Gastroesophageal sphincter (tissue), 4 donors: Measurements from ENCODE around the gene LIPA. TPM values are rescaled to one million over a fixed set of nuclear protein-coding genes. Genes with fewer than 3 reads are reported as not detected.

Experiments
- ATAC-seq: fragments of 150-250 bp; one replicate; pipeline ENCODE4 v1.9.1; 2016; ENCODE audit warnings: mild to moderate bottlenecking, moderate library complexity
- H3K27ac ChIP-seq, 4 donors: fragments of 200-600 bp; sonication (generic) in 3 of 4; 1 replicate in 3 of 4; 2 replicates in 1 of 4; pipeline ENCODE4 v1.5.1; 2016 to 2019
- H3K27me3 ChIP-seq: fragments of 200-600 bp; sonication (generic); one replicate; pipeline ENCODE4 v1.5.1; 2019
- H3K36me3 ChIP-seq, 2 donors: fragments of 200-600 bp; sonication (generic); one replicate each; pipeline ENCODE4 v1.5.1; 2019; ENCODE audit warnings: control low read depth in 1 of 2
- H3K4me1 ChIP-seq, 3 donors: fragments of 200-600 bp; sonication (generic); 1 replicate in 2 of 3; 2 replicates in 1 of 3; pipeline ENCODE4 v1.5.1; 2016 to 2019; ENCODE audit warnings: control low read depth in 2 of 3
- H3K4me3 ChIP-seq, 2 donors: fragments of 200-600 bp; sonication (generic); one replicate each; pipeline ENCODE4 v1.5.1; 2019; ENCODE audit warnings: mild to moderate bottlenecking in 1 of 2, moderate library complexity in 1 of 2
- H3K9me3 ChIP-seq, 3 donors: fragments of 200-600 bp; sonication (generic); one replicate each; pipeline ENCODE4 v1.5.1; 2017 to 2019; ENCODE audit warnings: control low read depth in 2 of 3
- EP300 ChIP-seq: sonication (generic); formaldehyde crosslinking; IDR thresholded peaks from one replicate; pipeline ENCODE4 v1.6.1; 2017; ENCODE audit warnings: antibody characterized with exemption, mild to moderate bottlenecking
- POLR2A ChIP-seq, 2 donors: fragments of 450-650 bp; IDR thresholded peaks; one replicate each; pipeline ENCODE4 v1.6.1; 2017; ENCODE audit warnings: antibody characterized with exemption in 2 of 2, mild to moderate bottlenecking in 2 of 2, moderate library complexity in 1 of 2
- POLR2AphosphoS5 ChIP-seq: sonication (generic); formaldehyde crosslinking; IDR thresholded peaks from one replicate; pipeline ENCODE4 v1.6.1; 2017; ENCODE audit warnings: antibody characterized with exemption
- WGBS, 2 donors: methylation state at CpG; one replicate each; pipeline ENCODE4 v1.1.5; 2018; ENCODE audit warnings: low coverage in 1 of 2; 5-methylcytosine and 5-hydroxymethylcytosine counted together
- total RNA-seq, 4 donors: library from RNA; depleted of rRNA; stranded (reverse); fragments of >200 nt; gene quantifications; one replicate each; pipeline ENCODE4 v1.1.0, GENCODE V29; 2016
- TF ChIP-seq, protein P1 (sequence below), 4 experiments: fragments of 200-600 bp in 2 of 4; fragments of 450-650 bp in 2 of 4; sonication (generic) in 1 of 4; IDR thresholded peaks; one replicate each; pipeline ENCODE4 v1.5.1; 2017 to 2019; ENCODE audit warnings: antibody characterized with exemption in 4 of 4, mild to moderate bottlenecking in 2 of 4, moderate library complexity in 2 of 4

LIPA gene
- total RNA-seq, 4 donors from 2014 or later, result 15.7 to 46.0 (median 22.3) TPM

- TF ChIP-seq, protein P1, sequence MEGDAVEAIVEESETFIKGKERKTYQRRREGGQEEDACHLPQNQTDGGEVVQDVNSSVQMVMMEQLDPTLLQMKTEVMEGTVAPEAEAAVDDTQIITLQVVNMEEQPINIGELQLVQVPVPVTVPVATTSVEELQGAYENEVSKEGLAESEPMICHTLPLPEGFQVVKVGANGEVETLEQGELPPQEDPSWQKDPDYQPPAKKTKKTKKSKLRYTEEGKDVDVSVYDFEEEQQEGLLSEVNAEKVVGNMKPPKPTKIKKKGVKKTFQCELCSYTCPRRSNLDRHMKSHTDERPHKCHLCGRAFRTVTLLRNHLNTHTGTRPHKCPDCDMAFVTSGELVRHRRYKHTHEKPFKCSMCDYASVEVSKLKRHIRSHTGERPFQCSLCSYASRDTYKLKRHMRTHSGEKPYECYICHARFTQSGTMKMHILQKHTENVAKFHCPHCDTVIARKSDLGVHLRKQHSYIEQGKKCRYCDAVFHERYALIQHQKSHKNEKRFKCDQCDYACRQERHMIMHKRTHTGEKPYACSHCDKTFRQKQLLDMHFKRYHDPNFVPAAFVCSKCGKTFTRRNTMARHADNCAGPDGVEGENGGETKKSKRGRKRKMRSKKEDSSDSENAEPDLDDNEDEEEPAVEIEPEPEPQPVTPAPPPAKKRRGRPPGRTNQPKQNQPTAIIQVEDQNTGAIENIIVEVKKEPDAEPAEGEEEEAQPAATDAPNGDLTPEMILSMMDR (IDR thresholded peaks at IDR 0.05), result no peak
- TF ChIP-seq POLR2A (IDR thresholded peaks at IDR 0.05) (peak; percentile 13 to 38), POLR2AphosphoS5 (peak; percentile 61), EP300 (no peak)
- no peaks in the 10 kb centered on the region for H3K27me3 ChIP-seq
- H3K4me3 ChIP-seq, result peak within 1 kb of the TSS; percentile 32 to 58
- H3K4me1 ChIP-seq, result peaks cover 0 to 23% (median 11%) of the 10 kb centered on the region in 3 donors
- 0 to 1% methylated on average over 20 to 24 of the region's 28 CpGs for WGBS, 2 donors
- H3K36me3 ChIP-seq, result no peaks in the 10 kb centered on the region
- H3K9me3 ChIP-seq, result no peaks in the 10 kb centered on the region
- ATAC-seq, result peak; percentile 83
- H3K27ac ChIP-seq, result peak within 1 kb of the TSS; percentile 4 to 83 (median 72)
Observed at GRCh38 chr10:89207181-89207800, 44.3 kb downstream of the LIPA start, which contains the start of gene CH25H. Gene CH25H (minus strand): TSS chr10:89207317. CDS start chr10:89207292, 25 bp downstream.

DNA sequence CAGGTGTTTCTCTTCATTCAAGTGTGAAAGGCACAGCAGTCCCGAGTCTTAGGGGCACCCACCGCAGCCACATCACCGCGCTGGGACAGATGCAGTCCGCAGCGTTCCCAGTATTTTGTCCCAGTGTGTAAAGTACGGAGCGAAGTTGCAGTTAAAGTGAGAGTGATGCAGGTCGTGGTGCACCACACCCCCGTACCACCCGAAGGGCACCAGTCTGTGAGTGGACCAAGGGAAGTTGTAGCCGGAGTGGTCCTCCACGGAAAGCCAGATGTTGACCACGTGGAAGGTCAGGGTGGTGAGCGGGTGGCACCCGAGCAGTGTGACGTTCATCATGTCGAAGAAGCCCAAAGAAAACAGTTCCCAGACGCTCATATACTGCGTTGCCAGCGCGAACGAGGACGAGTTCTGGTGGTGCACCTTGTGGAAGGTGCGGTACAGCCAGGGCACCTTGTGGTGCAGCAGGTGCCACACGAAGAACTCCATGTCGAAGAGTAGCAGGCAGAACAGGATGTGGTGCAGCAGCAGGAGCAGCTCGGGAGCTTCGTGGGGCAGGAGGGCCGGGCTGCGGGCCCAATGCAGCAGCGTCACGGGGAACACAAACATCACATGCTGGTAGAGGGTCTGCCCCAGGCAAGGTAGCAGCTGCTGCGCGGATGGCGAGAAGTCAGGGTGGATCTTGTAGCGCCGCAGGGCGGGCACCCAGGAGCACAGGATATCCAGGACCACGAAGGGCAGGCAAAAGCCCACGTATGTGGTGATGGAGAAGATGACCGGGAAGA, 45.0 kb downstream of the LIPA start:
- Histone ChIP-seq H3K9me3 (no peaks in the 10 kb centered on the region), H3K27me3 (no peaks in the 10 kb centered on the region), H3K4me3 (peak overlapping the region; percentile 32 to 58), H3K36me3 (no peaks in the 10 kb centered on the region), H3K4me1 (peaks cover 0 to 27% (median 11%) of the 10 kb centered on the region in 3 donors), H3K27ac (peak overlapping the region; percentile 4 to 83 (median 72))
- 19 to 25% methylated on average over 17 to 25 of the region's 42 CpGs for WGBS, 2 donors
- peak; percentile 44 for ATAC-seq
- TF ChIP-seq POLR2A (IDR thresholded peaks at IDR 0.05) (no peak), POLR2AphosphoS5 (no peak), EP300 (no peak)
- TF ChIP-seq, protein P1 (IDR thresholded peaks at IDR 0.05), result no peak

DNA sequence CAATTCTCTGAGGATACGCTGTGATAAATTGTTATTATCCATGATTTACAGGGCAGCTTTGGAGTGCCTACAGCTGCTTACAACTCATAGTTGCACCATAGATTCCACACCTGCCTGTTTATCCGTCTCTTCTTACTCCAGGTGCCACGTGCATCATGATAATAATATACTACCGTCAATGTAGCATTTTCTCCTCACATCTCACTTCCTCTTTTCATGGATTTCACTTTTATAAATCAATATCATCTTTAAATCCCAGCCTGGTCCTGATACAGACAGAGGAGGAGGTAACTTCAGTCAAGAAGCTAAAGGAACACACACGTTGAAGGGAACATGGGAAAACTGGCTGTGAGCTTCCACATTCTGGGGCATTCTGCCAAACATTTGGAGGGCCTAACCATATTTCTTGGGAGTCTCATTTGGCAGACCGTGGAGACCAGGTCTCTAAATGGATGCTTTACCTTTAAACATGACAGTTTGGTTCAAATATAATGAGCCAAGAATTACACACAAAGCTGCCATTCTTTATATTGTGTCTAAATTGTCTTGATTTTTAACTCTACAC, 46.9 kb downstream of the LIPA start:
- 39 to 72% methylated on average over 6 of the region's 6 CpGs for WGBS, 2 donors

DNA sequence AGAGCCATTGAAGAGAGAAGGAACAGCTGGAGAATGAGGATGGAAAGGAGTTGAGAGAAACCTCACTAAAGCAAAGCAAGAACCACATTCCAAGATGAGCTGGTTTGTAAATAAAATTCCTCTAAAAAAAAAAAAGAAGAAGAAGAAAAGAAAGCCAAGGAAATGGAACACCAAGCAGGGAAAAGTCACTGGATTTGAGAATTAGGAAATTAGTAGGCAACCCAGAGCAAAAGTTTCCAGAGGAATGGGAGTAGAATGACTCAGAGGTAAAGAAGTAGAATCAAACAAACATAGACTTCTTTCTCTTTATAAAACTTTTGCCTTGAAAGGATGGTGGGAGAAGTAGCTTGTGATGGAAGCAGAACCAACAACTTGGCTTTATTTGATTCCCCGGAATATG, 48.3 kb downstream of the LIPA start:
- 86 to 91% methylated on average over 1 of the region's 1 CpG for whole genome bisulfite sequencing, 2 donors
- Histone ChIP-seq H3K4me1 (peaks cover 0 to 29% (median 9%) of the 10 kb centered on the region in 3 donors), H3K36me3 (no peaks in the 10 kb centered on the region), H3K27ac (no peak overlapping the region), H3K9me3 (no peaks in the 10 kb centered on the region), H3K27me3 (no peaks in the 10 kb centered on the region), H3K4me3 (no peak overlapping the region)
- no peak for ATAC-seq
- TF ChIP-seq POLR2A (IDR thresholded peaks at IDR 0.05), result no peak
- TF ChIP-seq EP300, result no peak
- TF ChIP-seq POLR2AphosphoS5, result no peak

More for the DNA sequence above, 46.9 kb downstream of the LIPA start:
- Histone ChIP-seq H3K9me3 (no peaks in the 10 kb centered on the region), H3K4me1 (peaks cover 0 to 33% (median 11%) of the 10 kb centered on the region in 3 donors), H3K27ac (no peak overlapping the region), H3K36me3 (no peaks in the 10 kb centered on the region), H3K27me3 (no peaks in the 10 kb centered on the region), H3K4me3 (no peak overlapping the region)
- TF ChIP-seq, protein P1 (IDR thresholded peaks at IDR 0.05), result no peak
- TF ChIP-seq POLR2AphosphoS5, result no peak
- ATAC-seq, result no peak

DNA sequence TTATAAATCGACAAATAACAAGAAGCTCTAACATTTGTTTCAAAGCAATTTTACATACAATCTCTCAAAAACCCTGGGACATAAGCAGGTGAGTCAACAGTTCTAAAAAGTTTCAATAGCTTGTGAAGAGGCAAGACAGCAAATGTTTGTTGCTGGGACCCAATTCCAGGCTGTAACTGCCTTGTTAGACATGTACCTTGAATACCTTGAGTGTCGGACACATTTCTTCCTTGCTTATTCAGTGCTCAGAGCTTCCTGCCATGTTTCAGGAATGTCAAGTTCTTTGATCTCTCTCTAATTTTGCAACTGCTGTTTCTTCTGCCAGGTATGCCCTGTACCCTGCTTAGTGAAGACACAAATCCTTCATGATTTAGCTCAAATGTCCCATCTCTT, 49.5 kb downstream of the LIPA start:
- no peak overlapping the region for H3K4me3 ChIP-seq
- 92 to 100% methylated on average over 1 to 2 of the region's 2 CpGs for WGBS, 2 donors
- ATAC-seq, result no peak

More for the DNA sequence above, 49.5 kb downstream of the LIPA start:
- Histone ChIP-seq H3K27me3 (no peaks in the 10 kb centered on the region), H3K27ac (no peak overlapping the region), H3K9me3 (no peaks in the 10 kb centered on the region), H3K4me1 (peaks cover 0 to 21% (median 5%) of the 10 kb centered on the region in 3 donors), H3K36me3 (no peaks in the 10 kb centered on the region)
- no peak for TF ChIP-seq POLR2A (IDR thresholded peaks at IDR 0.05)
- TF ChIP-seq, protein P1 (IDR thresholded peaks at IDR 0.05), result no peak
- no peak for TF ChIP-seq EP300
- no peak for TF ChIP-seq POLR2AphosphoS5
